HepG2 (cell line): ENCODE data around the gene KLF11. TPM values are rescaled to one million over a fixed set of nuclear protein-coding genes. Genes with fewer than 3 reads are reported as not detected.
A peak's percentile ranks its signal among the peaks of the same experiment; 100 is the strongest.

Experiments
- ATAC-seq: fragments of 200-7000 bp; cut with Tn5 transposase; 3 replicates; pipeline ENCODE4 v1.9.1; 2020; ENCODE audit warnings: mild to moderate bottlenecking, moderate library complexity
- BruUV-seq: library from RNA; stranded (reverse); fragments of 400-500 nt; replicated peaks from 2 replicates; lab custom pipeline; 2021; lab: Mats Ljungman, UMichigan
- CTCF ChIA-PET: fragments of 300-600 bp; formaldehyde crosslinking; extraction: SDS; loops from one replicate; lab custom pipeline; 2021; ENCODE audit warnings: low total read pairs, inconsistent platforms, low intra/inter-chr PET ratio; lab: Yijun Ruan, JAX
- POLR2A ChIA-PET: fragments of 350-600 bp; sonication (Branson Sonifier 250); formaldehyde crosslinking; loops from one replicate; lab custom pipeline; 2020; ENCODE audit warnings: antibody characterized with exemption, inconsistent platforms; lab: Yijun Ruan, JAX
- DNase-seq: peaks from one replicate; pipeline ENCODE4 v3.0.0-alpha.2; 2015; ENCODE audit warnings: low spot score
- FAIRE-seq: peaks from 3 replicates; lab custom pipeline; 2011; peaks lifted over from hg19 to GRCh38; lab: Jason Lieb, UNC
- H2AFZ ChIP-seq: one replicate; pipeline ENCODE4 v1.6.1; 2011; ENCODE audit warnings: low read length, inconsistent platforms
- H3K27ac ChIP-seq: fragments of 300-600 bp; 3 replicates; pipeline ENCODE4 v1.8.0; 2011; ENCODE audit warnings: mixed run types, mild to moderate bottlenecking, mixed read lengths, low read length, inconsistent platforms; ENCODE audit not compliant: insufficient read depth; ENCODE audit errors: extremely low read length
- H3K27me3 ChIP-seq, 2 experiments: fragments of 200-600 bp in 1 of 2; 2 replicates in 1 of 2; 3 replicates in 1 of 2; pipeline versions ENCODE4 v1.6.0 to v1.8.0; 2011; ENCODE audit warnings: low read length in 2 of 2, mild to moderate bottlenecking in 2 of 2, moderate library complexity in 2 of 2, inconsistent platforms in 1 of 2; ENCODE audit not compliant: insufficient read depth in 2 of 2, control insufficient read depth in 1 of 2
- H3K36me3 ChIP-seq, 2 experiments: fragments of 200-600 bp in 1 of 2; replicated peaks in 1 of 2; 2 replicates in 1 of 2; 3 replicates in 1 of 2; pipeline versions ENCODE4 v1.5.1 to v1.8.0; 2011; ENCODE audit warnings: low read length in 2 of 2, inconsistent platforms in 1 of 2; ENCODE audit not compliant: insufficient read depth in 2 of 2, control insufficient read depth in 1 of 2
- H3K4me1 ChIP-seq: 2 replicates; pipeline ENCODE4 v1.5.1; 2012; ENCODE audit warnings: low read length, inconsistent platforms; ENCODE audit not compliant: insufficient read depth
- H3K4me2 ChIP-seq: 2 replicates; pipeline ENCODE4 v1.6.0; 2011; ENCODE audit warnings: low read depth, low read length, inconsistent platforms
- H3K4me3 ChIP-seq, 3 experiments: fragments of 200-600 bp in 1 of 3; sonication (generic), shearing (Covaris generic) in 1 of 3; replicated peaks in 1 of 3; 2 replicates each; pipeline ENCODE4 v1.5.1; 2011 to 2016; ENCODE audit warnings: low read length in 3 of 3, inconsistent platforms in 2 of 3, low read depth in 2 of 3, mild to moderate bottlenecking in 2 of 3, control low read depth in 1 of 3, mixed read lengths in 1 of 3; ENCODE audit not compliant: insufficient read depth in 1 of 3
- H3K79me2 ChIP-seq: one replicate; pipeline ENCODE4 v1.6.1; 2011; ENCODE audit warnings: low read length, inconsistent platforms; ENCODE audit not compliant: insufficient read depth
- H3K9ac ChIP-seq: 2 replicates; pipeline ENCODE4 v1.6.0; 2011; ENCODE audit warnings: mild to moderate bottlenecking, low read depth, low read length, inconsistent platforms; ENCODE audit not compliant: insufficient read depth
- H3K9me3 ChIP-seq: 2 replicates; pipeline ENCODE4 v1.5.1; 2012; ENCODE audit warnings: mild to moderate bottlenecking, low read length
- H4K20me1 ChIP-seq: 2 replicates; pipeline ENCODE4 v1.6.0; 2011; ENCODE audit warnings: inconsistent platforms, mild to moderate bottlenecking, low read length, moderate library complexity; ENCODE audit not compliant: insufficient read depth
- BCL6 ChIP-seq: IDR thresholded peaks from 2 replicates; pipeline ENCODE4 v1.6.1; 2016; ENCODE audit warnings: missing genetic modification reagents, missing compliant biosample characterization
- CHD2 ChIP-seq: IDR thresholded peaks from 2 replicates; pipeline ENCODE4 v1.6.1; 2011; ENCODE audit warnings: low read depth, low read length, improper control_type of control experiment
- ESRRA ChIP-seq: sonication (generic); formaldehyde crosslinking; IDR thresholded peaks from 2 replicates; pipeline ENCODE4 v1.5.1; 2020; ENCODE audit warnings: mild to moderate bottlenecking, low read depth, missing genetic modification reagents
- FOSL2 ChIP-seq: sonication (generic); formaldehyde crosslinking; IDR thresholded peaks from 2 replicates; pipeline ENCODE4 v1.4.0; 2020; ENCODE audit warnings: missing genetic modification reagents
- FOXA3 ChIP-seq: IDR thresholded peaks from 2 replicates; pipeline ENCODE4 v1.6.1; 2016; ENCODE audit warnings: missing genetic modification reagents, missing compliant biosample characterization
- HOXA3 ChIP-seq: sonication (generic); formaldehyde crosslinking; IDR thresholded peaks from 2 replicates; pipeline ENCODE4 v1.5.0; 2020; ENCODE audit warnings: missing genetic modification reagents
- MED1 ChIP-seq: sonication (generic); formaldehyde crosslinking; IDR thresholded peaks from 2 replicates; pipeline ENCODE4 v1.4.0; 2020; ENCODE audit warnings: missing genetic modification reagents
- PAXIP1 ChIP-seq: sonication (generic); formaldehyde crosslinking; conservative IDR thresholded peaks from 2 replicates; pipeline ENCODE4 v1.4.0; 2020; ENCODE audit warnings: mild to moderate bottlenecking, missing genetic modification reagents, moderate library complexity
- RCOR2 ChIP-seq: IDR thresholded peaks from 2 replicates; pipeline ENCODE4 v1.6.1; 2016; ENCODE audit warnings: missing biosample characterization, missing genetic modification reagents
- SAP130 ChIP-seq: IDR thresholded peaks from 2 replicates; pipeline ENCODE4 v1.6.1; 2016; ENCODE audit warnings: low read depth
- TFAP4 ChIP-seq: sonication (generic); IDR thresholded peaks from 2 replicates; pipeline ENCODE4 v1.6.1; 2016; ENCODE audit warnings: low read depth, borderline replicate concordance
- ZFY ChIP-seq: sonication (generic); formaldehyde crosslinking; IDR thresholded peaks from 2 replicates; pipeline ENCODE4 v1.4.0; 2020; ENCODE audit warnings: missing genetic modification reagents
- ZNF687 ChIP-seq: sonication (generic); formaldehyde crosslinking; IDR thresholded peaks from 2 replicates; pipeline ENCODE4 v1.5.1; 2020; ENCODE audit warnings: mild to moderate bottlenecking, missing genetic modification reagents, moderate library complexity
- ZZZ3 ChIP-seq: sonication (generic); formaldehyde crosslinking; IDR thresholded peaks from 2 replicates; pipeline ENCODE4 v1.4.0; 2020; ENCODE audit warnings: missing genetic modification reagents, mild to moderate bottlenecking, borderline replicate concordance
- WGBS: methylation state at CpG from one replicate; pipeline ENCODE4 v1.1.6; 2017; ENCODE audit warnings: low lambda C conversion rate; 5-methylcytosine and 5-hydroxymethylcytosine counted together
- in situ Hi-C: cut with HindIII; loops from 2 replicates; pipeline ENCODE4 v1.10.0; 2017; ENCODE audit warnings: low pct_unique_long_range_greater_than_20kb; ENCODE audit not compliant: extremely low pct_ligation_motif_present
- intact Hi-C: fragments of 100-400 bp; cut with micrococcal nuclease; formaldehyde crosslinking; loops from one replicate; pipeline ENCODE4 v1.10.0; 2022; ENCODE audit not compliant: unreplicated experiment
- polyA plus RNA-seq, 8 experiments: library from polyadenylated mRNA; depleted of rRNA in 3 of 8; stranded (reverse) in 7 of 8; unstranded in 1 of 8; fragments of >200 nt; fragmentation: Illumina TruSeq in 4 of 8; extraction: Trizol in 4 of 8; gene quantifications; 2 replicates each; pipeline versions ENCODE4 v1.2.1 to v1.2.3, GENCODE V29; 2011 to 2016; ENCODE audit warnings: low read depth in 4 of 8, missing spikeins in 1 of 8, mixed read lengths in 1 of 8; ENCODE audit not compliant: insufficient read depth in 1 of 8
- total RNA-seq, 5 experiments: library from RNA; depleted of rRNA; stranded (reverse); fragments of >200 nt; fragmentation: Illumina TruSeq; extraction: Trizol; gene quantifications; 2 replicates each; pipeline ENCODE4 v1.2.3, GENCODE V29; 2016; ENCODE audit warnings: low read depth in 1 of 5

The KLF11 gene
- total and polyA plus RNA-seq, 2 of the 13 experiments (the other 11 are each of a cell fraction or from before 2014, with no cell fraction given): 2.5 to 11.8 TPM

GRCh38 chr2:10009811-10010781, 33.3 kb upstream of the KLF11 start:
- in situ Hi-C loops (no loop called here), intact Hi-C loops (no loop called here)
- DNase-seq: no peak
- no peak overlapping the region for H3K4me3 ChIP-seq
- peak overlapping the region; percentile 37 for H3K4me2 ChIP-seq
- peaks cover 0 to 9% of the 10 kb centered on the region in 2 experiments; a peak in 1 of 5 replicates for H3K27me3 ChIP-seq
- H3K9ac ChIP-seq: no peak overlapping the region
- WGBS: 55% methylated on average over 31 of the region's 36 CpGs
- BruUV-seq: no TSS peak
- H3K27ac ChIP-seq: no peak overlapping the region
- no peaks in the 10 kb centered on the region for H3K36me3 ChIP-seq
- peak; percentile 61 for ATAC-seq
- H3K9me3 ChIP-seq: no peaks in the 10 kb centered on the region
- no peaks in the 10 kb centered on the region; the same call in 1 of the 2 replicates for H4K20me1 ChIP-seq
- H2AFZ ChIP-seq: no peak overlapping the region
- peaks cover 27% of the 10 kb centered on the region for H3K4me1 ChIP-seq
- H3K79me2 ChIP-seq: no peaks in the 10 kb centered on the region
- no peak for FAIRE-seq
- ChIA-PET POLR2A (no interaction called here), CTCF (no interaction called here)
- TF ChIP-seq PAXIP1 (CRISPR knock-in tag) (peak; percentile 24; the same call in 1 of the 2 replicates), TFAP4 (peak; percentile 69; the same call in 1 of the 2 replicates), ZFY (peak; percentile 72), MED1 (CRISPR knock-in tag) (peak; percentile 30; the same call in 1 of the 2 replicates), RCOR2 (no peak), CHD2 (no peak), FOXA3 (CRISPR knock-in tag) (0 out of 2 replicates have a peak, but pooled peaks have one; percentile 32), ZNF687 (CRISPR knock-in tag) (peak; percentile 91), SAP130 (0 out of 2 replicates have a peak, but pooled peaks have one; percentile 30), FOSL2 (CRISPR knock-in tag) (peak; percentile 27; the same call in 1 of the 2 replicates), ESRRA (0 out of 2 replicates have a peak, but pooled peaks have one; percentile 43), BCL6 (peak; percentile 56), ZZZ3 (0 out of 2 replicates have a peak, but pooled peaks have one; percentile 40), HOXA3 (0 out of 2 replicates have a peak, but pooled peaks have one; percentile 17)
